GM18505 (cell line): ENCODE measurements around the gene CD4.
"Not testable (repeated sequence)": the region's sequence is repeated elsewhere in the genome, so short reads cannot be mapped to it uniquely, and the experiment has no call there.

Experiments
- ATAC-seq: cut with Tn5 transposase; IDR thresholded peaks from one replicate; pipeline ENCODE4 v1.9.1; 2021; ENCODE audit not compliant: unreplicated experiment
- POLR2A ChIP-seq: IDR thresholded peaks from 4 replicates; pipeline ENCODE4 v1.6.1; 2011; ENCODE audit warnings: borderline replicate concordance; ENCODE audit not compliant: insufficient read depth, insufficient read length; ENCODE audit errors: extremely low read depth

Gene CD4

GRCh38 chr12:6866920-6867412 is 77.6 kb downstream of the CD4 start:
- ATAC-seq: peak; percentile 3
- TF ChIP-seq POLR2A: no peak

GRCh38 chr12:6867413-6868210 is 78.3 kb downstream of the CD4 start, which contains the start of gene TPI1:
TPI1 (plus strand) TSS chr12:6867531; CDS start chr12:6867567, 36 bp downstream.
- ATAC-seq: peak; percentile 55

DNA sequence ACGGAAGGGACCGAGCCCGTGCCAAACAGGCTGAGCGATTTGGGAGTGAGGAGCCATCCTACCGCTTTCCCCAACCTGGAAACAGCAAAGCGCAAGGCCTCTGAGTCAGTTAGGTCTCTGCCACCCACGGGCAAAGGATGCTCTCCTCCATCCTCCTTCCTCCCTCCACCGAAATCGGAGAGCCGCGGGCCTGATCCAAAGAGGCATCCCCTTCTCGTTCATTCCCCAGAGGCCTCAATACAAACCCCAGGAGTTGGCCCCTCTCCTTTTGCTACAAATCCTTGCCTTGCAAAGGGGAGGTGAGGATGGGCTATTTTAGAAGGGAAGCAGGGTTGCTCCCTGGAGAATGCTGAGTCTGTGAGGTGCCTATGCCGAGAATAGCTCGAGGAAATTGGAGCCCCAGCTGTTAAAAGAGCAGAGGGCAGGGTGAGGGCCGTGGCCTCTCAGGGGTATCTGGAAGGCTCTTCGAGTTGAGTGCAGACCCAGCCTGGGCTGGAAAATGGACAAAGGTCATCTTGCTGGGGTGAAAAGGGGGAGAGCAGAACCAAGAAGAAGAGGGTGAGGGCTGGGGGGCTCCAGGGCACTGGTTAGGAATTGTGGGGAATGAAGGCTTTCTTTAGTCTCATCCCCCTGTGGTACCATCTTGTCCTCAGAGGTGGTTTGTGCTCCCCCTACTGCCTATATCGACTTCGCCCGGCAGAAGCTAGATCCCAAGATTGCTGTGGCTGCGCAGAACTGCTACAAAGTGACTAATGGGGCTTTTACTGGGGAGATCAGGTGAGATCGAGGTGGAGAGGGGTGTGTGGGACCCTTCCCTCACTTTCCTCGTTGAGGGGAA is 79.1 kb downstream of the CD4 start:
- no peak for TF ChIP-seq POLR2A
- no peak for ATAC-seq

More at GRCh38 chr12:6867413-6868210, 78.3 kb downstream of the CD4 start, which contains the start of gene TPI1:
- peak; percentile 98 for TF ChIP-seq POLR2A

- no peak for TF ChIP-seq POLR2A
- ATAC-seq: no peak
Observed at GRCh38 chr12:6869049-6870021, 80.0 kb downstream of the CD4 start.

DNA sequence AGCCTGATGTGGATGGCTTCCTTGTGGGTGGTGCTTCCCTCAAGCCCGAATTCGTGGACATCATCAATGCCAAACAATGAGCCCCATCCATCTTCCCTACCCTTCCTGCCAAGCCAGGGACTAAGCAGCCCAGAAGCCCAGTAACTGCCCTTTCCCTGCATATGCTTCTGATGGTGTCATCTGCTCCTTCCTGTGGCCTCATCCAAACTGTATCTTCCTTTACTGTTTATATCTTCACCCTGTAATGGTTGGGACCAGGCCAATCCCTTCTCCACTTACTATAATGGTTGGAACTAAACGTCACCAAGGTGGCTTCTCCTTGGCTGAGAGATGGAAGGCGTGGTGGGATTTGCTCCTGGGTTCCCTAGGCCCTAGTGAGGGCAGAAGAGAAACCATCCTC is 81.0 kb downstream of the CD4 start:
- not testable (repeated sequence) for ATAC-seq
